ENCODE measurements around the gene SH3BP1.
"Not testable (repeated sequence)": the region's sequence is repeated elsewhere in the genome, so short reads cannot be mapped to it uniquely, and the experiment has no call there.

The SH3BP1 gene, protein sequence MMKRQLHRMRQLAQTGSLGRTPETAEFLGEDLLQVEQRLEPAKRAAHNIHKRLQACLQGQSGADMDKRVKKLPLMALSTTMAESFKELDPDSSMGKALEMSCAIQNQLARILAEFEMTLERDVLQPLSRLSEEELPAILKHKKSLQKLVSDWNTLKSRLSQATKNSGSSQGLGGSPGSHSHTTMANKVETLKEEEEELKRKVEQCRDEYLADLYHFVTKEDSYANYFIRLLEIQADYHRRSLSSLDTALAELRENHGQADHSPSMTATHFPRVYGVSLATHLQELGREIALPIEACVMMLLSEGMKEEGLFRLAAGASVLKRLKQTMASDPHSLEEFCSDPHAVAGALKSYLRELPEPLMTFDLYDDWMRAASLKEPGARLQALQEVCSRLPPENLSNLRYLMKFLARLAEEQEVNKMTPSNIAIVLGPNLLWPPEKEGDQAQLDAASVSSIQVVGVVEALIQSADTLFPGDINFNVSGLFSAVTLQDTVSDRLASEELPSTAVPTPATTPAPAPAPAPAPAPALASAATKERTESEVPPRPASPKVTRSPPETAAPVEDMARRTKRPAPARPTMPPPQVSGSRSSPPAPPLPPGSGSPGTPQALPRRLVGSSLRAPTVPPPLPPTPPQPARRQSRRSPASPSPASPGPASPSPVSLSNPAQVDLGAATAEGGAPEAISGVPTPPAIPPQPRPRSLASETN

GRCh38 chr22:37639070-37639760 lies at the start of gene SH3BP1:
Gene SH3BP1 (plus strand): TSS chr22:37639669. CDS start chr22:37639788, 119 bp downstream.
- DNase-seq, result no peak

DNA sequence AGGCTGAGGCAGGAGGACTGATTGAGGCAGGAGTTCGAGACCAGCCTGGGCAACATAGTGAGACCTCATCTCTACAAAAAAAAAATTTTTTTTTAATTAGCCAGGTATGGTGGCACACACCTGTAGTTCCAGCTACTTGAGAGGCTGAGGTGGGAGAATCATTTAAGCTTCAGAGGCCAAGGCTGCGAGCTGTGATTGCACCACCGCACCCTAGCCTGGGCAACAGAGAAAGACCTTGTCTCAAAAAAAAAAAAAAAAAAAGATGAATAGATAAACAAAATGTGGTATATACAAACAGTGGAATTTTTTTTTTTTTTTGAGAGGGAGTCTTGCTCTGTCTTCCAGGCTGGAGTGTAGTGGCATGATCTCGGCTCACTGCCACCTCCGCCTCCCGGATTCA lies 48.4 kb upstream of the SH3BP1 start:
- not testable (repeated sequence) for DNase-seq

GRCh38 chr22:37591823-37592404 lies 47.6 kb upstream of the SH3BP1 start:
- DNase-seq, result no peak

- no peak for DNase-seq
These were observed 45.2 kb upstream of the SH3BP1 start for GRCh38 chr22:37594237-37594636.

- no peak for DNase-seq
These were observed 40.3 kb upstream of the SH3BP1 start for GRCh38 chr22:37599153-37599552.

GRCh38 chr22:37601203-37601539 lies 38.3 kb upstream of the SH3BP1 start:
- no peak for DNase-seq

DNA sequence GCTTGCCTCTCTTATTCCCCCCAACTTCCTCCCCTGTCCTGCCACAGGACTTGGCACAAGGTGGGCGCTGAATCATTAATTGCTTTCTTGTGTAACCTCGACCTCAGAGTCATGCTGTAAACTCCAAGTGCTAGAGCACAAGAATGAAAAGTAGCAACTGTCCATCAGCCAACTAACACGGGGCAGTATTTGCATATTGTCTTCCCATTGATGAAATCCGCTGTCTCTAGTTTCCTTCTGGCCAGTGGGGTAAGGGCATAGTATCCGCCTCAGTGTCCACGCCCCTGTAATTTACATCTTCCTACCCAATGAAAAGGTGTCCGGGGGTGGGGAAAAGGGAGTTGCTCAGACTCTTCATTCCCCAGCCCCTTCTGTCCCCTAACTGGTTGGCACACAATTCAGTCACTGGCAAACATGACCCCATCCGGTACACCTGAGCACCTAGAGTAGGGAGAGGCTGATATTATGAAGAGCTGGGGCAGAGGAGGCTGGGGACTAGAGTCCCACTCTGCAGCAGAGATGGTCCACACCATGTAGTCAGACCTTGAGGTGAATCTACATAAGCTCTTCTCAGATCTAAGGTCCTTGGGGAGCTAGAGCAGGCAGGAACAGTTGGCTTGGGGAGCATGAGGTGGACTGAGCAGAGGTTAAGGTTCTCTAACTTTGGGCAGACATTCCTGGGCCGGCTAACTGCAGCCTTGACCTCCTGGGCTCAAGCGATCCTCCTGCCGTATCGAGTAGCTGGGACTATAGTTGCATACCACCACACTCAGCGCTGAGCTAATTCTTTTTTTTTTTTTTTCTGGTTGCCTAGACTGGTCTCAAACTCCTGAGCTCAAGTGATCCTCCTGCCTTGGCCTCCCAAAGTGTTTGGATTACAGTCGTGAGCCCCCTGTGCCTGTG lies 37.7 kb upstream of the SH3BP1 start:
- peak; percentile 42 for DNase-seq

- DNase-seq, result not testable (repeated sequence)
These were observed 36.8 kb upstream of the SH3BP1 start for GRCh38 chr22:37602546-37603277.

- no peak for DNase-seq
These were observed 35.4 kb upstream of the SH3BP1 start for GRCh38 chr22:37604074-37604473.

DNA sequence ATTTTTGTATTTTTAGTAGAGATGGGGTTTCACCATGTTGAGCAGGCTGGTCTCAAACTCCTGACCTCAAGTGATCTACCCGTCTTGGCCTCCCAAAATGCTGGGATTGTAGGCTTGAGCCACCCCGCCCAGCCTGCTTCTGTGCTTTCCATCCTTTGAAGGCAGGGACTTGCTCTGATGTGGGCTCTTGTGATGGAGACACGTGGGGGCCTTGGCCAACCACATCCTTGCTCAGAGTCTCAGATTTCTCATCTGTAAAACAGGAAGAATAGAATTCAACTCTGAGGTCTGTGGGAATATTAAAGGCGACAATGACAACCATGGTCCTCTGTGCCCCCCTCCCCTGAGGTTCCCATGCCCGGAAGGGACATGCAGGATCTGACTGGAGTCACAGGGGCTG lies 34.6 kb upstream of the SH3BP1 start:
- DNase-seq, result no peak

DNA sequence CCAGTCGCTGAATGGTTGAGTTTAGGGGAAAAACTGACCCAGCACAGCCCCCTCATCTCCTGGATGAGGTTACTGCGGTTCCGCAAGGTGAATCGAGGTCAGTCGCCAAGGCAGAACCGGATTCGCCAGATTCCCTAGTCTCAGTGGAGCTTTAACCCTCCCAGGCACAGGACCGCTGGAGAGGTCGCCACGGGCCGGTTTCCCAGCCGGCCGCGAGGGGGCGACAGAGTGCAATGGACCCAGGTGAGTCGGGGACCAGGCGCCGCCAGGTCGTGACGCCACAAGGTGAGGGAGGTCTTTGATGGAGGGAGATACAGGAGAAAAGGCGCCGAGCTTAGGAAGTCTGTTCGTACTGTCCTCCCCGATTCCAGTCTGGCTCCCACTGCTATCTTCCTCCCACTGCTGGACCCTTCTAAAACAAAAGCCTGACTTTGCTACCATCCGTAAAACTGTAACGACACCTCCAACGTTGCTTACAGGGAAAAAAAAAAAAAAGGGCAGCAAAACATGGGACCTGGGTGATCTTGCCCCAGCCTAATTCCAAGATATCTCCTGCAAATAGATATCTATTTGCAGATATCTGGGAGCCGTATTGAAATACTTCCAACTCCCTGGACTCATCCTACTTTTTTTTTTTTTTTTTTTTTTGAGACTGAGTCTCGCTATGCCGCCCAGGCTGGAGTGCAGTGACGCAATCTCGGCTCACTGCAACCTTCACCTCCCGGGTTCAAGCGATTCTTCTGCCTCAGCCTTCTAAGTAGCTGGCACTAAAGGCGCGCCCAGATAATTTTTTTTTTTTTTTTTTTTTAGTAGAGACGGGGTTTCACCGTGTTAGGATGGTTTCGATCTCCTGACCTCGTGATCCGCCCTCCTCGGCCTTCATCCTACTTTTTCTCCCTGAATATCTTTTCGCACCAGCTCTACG lies 32.2 kb upstream of the SH3BP1 start:
- peak; percentile 73 for DNase-seq

DNA sequence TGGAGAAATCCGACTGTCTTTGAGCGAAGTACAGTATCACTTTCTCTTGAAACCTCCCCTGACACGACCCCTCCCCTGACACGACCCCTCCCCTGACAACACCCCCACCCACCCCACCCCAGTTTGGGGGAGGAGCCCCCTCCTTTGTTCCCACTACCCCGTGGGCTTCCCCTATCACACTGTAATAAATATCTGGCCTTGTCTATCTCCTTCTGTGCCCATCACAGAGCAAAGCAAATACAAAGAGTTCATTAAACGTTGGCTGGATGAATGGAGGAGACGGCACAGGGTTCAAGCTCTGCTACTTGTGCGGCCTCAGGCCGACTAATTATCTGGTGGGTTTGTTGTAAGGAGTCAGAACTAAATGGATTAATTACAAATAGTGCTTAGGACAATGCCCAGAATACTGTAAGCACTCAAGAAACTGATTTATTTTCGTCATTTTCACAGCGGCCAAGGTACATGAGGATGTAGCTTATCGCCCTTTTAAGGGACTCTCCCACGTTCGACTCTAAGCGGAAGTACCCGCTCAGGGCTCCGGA lies 31.5 kb upstream of the SH3BP1 start:
- DNase-seq, result no peak

- DNase-seq, result peak; percentile 88
These were observed 30.8 kb upstream of the SH3BP1 start, which contains the start of gene GGA1 for GRCh38 chr22:37608477-37609239. Gene GGA1 (plus strand): TSS chr22:37608834. CDS start chr22:37608861, 27 bp downstream.

DNA sequence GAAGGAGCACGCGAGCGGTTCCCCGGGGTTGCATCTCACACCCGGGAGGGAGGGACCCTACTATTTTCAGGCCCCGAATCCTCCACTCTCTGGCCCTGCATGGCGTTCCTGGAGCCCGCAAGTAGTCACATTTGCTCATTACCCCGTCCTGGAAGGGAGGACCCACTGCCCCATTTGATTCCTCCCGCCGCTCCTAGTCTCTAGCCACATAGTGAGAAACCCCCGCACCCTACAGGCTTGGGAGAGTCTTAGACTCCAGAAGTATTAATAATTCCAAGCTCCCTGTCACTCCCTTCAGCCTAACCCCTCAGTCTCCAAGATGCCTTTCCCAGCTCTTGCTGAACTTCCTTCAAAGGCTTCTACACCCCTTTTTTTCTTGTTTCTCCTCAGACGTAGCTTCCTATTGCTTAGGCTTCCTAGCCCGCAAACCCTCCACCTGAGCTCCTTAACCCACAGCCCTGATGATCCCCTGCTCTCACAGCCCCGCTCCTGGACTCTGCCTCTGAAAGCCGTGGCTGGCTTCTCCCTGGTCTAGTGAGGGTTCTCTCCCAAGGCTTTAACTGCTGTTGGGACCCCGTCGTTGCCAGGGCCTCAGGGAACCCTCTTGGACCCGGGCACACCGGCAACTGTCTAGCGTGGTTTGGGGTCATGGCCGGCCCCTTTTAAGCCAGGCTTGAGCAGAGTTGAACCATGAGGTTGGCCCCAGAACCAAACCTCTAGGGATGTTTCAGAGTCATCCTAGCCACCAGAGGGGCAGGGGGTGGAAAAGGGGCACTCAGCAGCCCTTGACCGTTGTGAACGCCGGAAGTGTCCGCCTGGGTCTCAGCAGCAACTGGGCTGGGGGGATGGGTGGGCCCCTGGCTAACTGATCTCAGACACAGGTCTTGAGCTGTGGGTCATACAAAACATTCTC lies 30.0 kb upstream of the SH3BP1 start:
- DNase-seq, result no peak

DNA sequence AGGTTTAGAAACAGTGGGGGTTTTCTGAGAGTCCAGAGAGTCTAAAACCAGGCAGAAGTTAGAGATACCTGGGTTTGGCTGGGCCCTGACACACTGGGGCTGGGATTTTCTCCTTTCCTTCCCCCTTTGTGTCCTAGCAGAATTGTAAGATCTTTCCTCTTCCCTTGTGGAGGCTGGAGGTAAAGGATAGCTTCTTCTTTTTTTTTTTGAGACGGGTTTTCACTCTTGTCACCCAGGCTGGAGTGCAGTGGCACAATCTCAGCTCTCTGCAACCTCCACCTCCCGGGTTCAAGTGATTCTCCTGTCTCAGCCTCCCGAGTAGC lies 29.4 kb upstream of the SH3BP1 start:
- DNase-seq, result not testable (repeated sequence)

- DNase-seq, result no peak
These were observed 28.9 kb upstream of the SH3BP1 start for GRCh38 chr22:37610480-37611129.

- no peak for DNase-seq
These were observed 28.3 kb upstream of the SH3BP1 start for GRCh38 chr22:37611207-37611606.

Measured in NCI-H774 (cell line).